Skin of body (tissue), 2 donors: ENCODE data around the gene CYP4Z1. TPM values are rescaled to one million over a fixed set of nuclear protein-coding genes. Genes with fewer than 3 reads are reported as not detected.
"Not testable (repeated sequence)": the region's sequence is repeated elsewhere in the genome, so short reads cannot be mapped to it uniquely, and the experiment has no call there.

ENCODE experiments used
- DNase-seq: peaks from one replicate; lab custom pipeline; 2025; lab: John Stamatoyannopoulos, UW
- total RNA-seq: library from RNA; depleted of rRNA; stranded (reverse); fragments of >200 nt; gene quantifications from one replicate; pipeline ENCODE4 v1.2.3, GENCODE V29; 2014

Gene CYP4Z1
- total RNA-seq = 0.39 TPM

GRCh38 chr1:47067097-47067594 is at the start of gene CYP4Z1:
Gene CYP4Z1, plus strand, starts transcription at chr1:47067231. Its CDS starts 260 bp downstream, at chr1:47067491.
- DNase-seq = no peak

- DNase-seq = no peak
Observed at GRCh38 chr1:47021070-47021469, 46.0 kb upstream of the CYP4Z1 start.

GRCh38 chr1:47023268-47024140 is 43.5 kb upstream of the CYP4Z1 start, which contains the start of gene CYP4X1:
Gene CYP4X1, plus strand, starts transcription at chr1:47023669. Its CDS starts 149 bp downstream, at chr1:47023818.
- DNase-seq = no peak

DNA sequence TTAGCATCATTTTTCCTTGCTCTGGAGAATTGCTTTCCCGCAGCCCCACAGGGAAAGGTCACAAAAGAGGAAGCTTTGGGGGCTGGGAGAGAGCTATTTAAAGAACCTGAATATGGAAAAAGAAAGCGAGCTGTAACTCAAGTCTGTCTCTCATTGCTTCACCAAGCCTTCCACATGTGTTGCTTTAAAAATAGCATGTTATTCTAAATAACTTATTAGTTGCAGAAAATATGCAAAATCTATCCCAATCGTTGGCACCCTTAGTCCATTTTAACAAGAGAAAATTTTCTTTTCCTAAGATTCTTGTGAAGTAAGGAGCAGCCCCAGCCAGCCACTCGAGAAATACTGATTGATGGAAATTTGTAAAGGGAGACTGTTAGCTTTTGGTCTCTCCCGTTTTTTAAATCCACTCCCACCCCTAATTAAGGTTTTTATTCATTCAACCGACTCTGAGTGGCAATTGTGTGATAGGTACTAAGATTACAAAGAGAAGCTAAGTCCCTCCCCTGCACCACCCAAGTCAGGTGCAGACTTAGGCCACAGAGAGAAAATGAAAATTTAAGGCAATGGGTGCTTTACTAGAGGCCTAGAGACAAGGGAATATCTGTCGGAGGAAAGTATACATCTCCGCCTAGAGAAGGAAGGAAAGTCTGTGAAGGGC is 42.8 kb upstream of the CYP4Z1 start:
- DNase-seq = peak; percentile 40

DNA sequence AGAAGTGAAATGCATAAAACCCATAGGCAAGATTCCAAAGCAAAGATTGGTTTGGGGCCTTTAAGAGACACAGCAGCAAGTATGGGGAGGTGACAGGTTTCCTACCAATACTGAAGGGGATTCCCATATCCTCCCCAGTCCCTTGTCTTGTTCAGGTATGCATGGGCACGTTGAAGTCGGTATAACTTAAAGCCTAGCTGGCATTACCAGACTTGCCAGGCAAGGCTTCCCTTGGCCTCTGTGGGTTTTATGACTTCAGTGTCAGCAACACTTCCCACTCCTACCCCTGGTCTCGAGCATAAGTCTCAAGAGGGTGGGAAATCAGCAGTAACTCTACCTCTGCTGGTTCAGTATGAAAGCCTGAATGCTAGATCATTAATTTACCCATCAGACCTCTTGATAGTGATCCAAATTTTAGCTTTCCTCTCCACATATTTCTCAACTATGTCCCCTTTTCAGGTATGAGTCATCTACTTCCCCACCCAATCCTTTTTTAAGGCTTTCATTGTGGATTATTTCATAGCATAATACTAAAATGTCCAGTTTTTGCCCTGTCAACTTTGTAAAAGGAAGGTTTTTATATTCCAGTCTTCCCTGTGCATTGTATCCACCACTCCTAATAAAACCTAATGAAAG is 36.7 kb upstream of the CYP4Z1 start:
- no peak for DNase-seq

- no peak for DNase-seq
Observed at GRCh38 chr1:47031059-47031458, 36.0 kb upstream of the CYP4Z1 start.

DNA sequence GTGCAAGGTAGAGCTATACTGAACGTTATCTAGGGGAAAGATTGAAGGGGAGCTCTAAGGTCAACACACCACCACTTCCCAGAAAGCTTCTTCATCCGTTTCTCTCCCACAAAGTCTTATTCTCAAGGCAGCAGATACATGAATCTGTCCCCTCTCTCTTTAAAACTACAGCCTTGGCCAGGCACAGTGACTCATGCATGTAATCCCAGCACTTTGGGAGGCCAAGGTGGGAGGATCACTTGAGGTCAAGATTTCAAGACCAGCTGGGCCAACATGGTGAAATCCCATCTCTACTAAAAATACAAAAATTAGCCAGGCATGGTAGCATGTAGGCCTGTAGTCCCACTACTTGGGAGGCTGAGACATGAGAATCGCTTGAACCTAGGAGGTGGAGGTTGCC is 35.4 kb upstream of the CYP4Z1 start:
- DNase-seq = no peak

DNA sequence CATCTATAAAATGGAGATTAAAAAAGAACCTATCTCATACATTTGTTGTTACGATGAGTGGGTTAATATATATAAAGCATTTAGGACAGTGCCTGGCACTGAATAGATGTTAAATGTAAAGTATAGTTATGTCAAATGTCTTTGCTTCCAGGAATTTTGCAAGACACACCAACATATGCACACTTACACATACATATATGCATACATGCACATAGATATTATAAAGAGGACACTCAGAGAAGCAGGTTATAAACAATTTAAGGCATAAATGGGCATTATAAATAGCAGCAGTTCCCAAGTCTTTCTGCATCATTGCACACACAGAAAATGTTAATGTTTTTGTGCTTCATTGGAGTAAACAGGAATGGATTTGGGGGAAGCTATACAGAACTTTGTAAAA is 30.3 kb upstream of the CYP4Z1 start:
- DNase-seq = no peak

DNA sequence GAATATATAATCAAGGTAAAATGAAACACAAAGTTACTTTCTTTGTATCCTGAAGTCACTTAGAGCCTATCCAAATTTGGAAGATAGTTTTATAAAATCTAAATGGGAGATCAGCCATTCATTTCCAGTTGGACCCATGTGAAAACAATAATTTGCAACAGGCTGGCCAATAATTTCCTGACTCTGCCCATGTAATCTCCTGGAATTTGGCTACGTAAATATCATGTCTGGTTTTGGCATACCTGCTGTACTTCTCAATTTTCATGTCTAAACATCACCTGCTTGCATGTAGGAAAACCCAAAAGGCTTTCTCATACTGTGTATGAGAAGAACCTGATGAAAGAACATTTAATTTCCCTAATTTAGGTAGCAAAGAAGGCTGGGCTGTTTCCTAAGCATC is 7.7 kb upstream of the CYP4Z1 start:
- DNase-seq = no peak

GRCh38 chr1:47069080-47069479 is 2.0 kb downstream of the CYP4Z1 start:
- DNase-seq = not testable (repeated sequence)

DNA sequence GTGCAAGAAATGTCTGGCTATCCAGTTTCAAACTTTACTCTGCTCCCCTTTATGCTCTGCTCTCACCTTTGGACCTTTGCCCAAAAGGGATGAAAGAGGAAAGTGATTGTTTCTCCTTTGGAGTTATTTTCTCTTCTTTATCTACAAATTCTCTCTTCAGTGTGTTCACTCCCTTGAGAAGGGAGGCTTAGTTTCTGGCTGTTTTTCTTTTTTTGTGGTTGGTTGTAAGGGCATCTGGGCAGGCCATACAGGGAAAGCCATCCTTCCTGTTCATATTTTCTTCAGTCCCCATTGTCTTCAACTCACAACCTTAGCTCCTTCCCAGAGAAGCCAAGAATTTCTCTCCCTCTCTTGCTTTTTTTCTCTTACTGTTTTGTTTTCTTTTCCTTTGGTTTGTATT is 2.5 kb downstream of the CYP4Z1 start:
- DNase-seq = not testable (repeated sequence)

DNA sequence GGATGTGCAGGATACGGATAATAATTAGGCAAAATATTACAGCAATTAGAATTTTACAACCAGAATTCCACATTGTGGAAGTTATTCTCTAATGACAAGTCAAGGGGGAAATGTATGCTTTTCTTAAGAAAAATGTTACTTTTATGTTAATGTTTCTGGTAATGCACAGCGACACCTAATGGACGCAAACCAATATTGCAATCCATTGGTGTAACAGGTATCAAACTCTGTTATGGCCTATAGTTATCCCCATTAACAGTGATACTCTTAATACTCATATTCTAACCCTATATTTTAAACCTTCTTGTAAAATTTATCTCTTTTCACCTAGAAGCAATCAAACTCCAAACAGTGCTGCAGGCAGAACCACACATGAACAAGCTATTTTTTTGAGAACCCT is 22.3 kb downstream of the CYP4Z1 start:
- not testable (repeated sequence) for DNase-seq

- DNase-seq = not testable (repeated sequence)
Observed at GRCh38 chr1:47091476-47091875, 24.4 kb downstream of the CYP4Z1 start.

DNA sequence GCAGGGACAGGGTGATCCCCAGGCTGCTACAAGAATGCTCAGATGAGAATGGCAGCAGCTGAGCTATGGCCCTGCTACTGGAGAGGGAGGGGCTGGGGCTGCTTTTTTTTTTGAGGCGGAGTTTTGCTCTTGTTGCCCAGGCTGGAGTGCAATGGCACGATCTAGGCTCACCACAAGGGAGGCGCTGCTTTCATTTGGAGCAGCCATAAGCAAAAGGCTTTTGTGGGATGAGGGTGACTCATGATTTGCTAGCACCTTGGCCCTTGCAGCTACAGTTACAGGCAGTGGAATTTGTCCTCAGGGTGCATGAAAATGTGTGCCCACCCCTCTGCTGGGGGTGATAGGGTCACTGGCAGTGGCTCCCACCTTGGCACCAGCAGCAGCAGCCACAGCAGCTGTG is 37.8 kb downstream of the CYP4Z1 start:
- DNase-seq = no peak

DNA sequence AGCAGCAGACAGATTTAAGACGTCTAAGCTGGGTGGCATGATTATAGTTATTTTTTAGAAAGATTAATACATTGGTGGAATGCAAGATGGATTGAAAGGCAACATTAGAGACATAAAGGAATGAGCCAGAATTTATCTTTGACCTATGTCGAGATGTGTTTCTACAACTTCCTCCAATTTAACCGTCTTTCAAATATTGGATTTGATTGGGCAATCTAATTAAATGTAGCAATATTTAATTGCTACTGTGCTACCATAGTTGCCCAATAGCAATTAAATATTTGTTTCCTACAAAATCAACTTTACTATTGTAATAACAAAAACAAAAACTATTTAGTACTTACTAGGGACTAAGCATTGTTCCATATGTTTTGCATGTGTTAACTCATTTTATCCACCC is 39.8 kb downstream of the CYP4Z1 start:
- DNase-seq = no peak

DNA sequence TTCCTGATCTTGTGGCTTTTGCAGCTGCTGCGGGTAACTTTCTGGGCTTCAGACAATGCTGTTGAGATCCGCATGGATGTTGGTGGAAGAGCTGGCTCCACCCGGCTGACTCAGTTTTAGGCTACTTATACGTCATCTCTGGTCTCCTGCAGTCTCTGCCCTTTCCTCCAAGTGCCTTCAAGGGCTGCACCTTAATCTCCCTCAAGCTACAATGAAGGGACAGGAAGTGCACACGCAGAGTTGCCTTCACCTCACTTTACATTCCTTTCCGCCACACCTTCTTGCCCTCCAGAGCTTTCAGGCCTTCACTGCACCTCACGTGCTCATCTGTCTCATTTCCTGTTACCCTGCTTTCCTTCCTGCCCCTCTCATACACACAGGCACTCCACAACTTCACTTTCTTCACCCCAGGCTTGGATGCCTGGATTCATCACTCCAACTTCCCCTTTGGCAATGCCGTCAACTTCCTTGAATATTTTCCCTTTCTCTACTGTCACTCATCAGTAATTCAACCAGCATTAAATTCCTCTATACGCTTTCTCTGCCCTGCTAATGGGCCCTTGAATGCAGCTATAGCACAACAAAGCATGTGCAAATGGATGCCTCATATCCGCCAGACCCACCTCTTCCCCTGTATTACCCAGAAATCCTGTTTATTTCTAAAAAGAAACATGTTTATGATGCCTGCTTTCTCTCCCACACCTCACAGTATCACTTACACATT is 41.0 kb downstream of the CYP4Z1 start:
- DNase-seq = not testable (repeated sequence)

GRCh38 chr1:47109482-47109881 is 42.5 kb downstream of the CYP4Z1 start:
- DNase-seq = not testable (repeated sequence)

DNA sequence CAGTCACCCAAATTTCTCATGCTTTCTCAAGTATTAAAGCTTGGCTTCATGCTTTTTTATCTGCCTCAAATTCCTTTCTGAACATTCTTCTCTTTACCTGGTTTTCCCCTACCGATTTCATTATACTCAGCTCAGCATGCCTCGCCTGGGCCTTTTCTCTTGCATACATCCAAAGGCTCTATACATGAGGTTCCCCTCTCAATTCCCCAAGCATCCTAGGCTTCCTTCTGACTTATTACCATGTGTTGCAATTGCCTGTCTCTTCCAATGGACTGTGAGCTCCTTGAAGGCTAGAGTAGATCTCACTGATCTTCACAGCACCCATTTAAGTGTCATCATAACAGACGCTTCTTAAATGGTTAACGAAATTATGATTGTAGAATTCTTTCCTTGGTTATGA is 46.1 kb downstream of the CYP4Z1 start:
- DNase-seq = no peak

DNA sequence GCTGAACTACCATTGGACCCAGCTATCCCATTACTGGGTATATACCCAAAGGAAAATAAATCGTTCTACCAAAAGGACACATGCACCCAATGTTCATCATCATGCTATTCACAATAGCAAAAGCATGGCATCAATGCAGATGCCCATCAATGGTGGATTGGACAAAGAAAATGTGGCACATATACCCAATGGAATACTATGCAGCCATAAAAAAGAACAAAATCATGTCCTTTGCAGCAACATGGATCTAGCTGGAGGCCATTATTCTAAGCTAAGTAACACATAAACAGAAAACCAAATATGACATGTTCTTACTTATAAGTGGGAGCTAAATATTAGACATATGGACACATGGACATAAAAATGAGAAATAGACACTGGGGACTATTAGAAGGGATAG is 54.0 kb downstream of the CYP4Z1 start:
- not testable (repeated sequence) for DNase-seq

- DNase-seq = not testable (repeated sequence)
Observed at GRCh38 chr1:47124834-47125233, 57.8 kb downstream of the CYP4Z1 start.

DNA sequence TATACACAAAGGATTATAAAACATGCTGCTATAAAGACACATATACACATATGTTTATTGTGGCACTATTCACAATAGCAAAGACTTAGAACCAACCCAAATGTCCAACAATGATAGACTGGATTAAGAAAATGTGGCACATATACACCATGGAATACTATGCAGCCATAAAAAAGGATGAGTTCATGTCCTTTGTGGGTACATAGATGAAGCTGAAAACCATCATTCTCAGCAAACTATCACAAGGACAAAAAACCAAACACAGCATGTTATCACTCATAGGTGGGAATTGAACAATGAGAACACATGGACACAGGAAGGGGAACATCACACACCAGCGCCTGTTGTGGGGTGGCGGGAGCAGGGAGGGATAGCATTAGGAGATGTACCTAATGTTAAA is 60.0 kb downstream of the CYP4Z1 start:
- DNase-seq = not testable (repeated sequence)
